ENCODE results near the gene NETO1.

The NETO1 gene

GRCh38 chr18:72867746-72868584, at the start of gene NETO1:
Gene NETO1, minus strand, starts transcription at chr18:72867987. Its CDS starts 696 bp downstream, at chr18:72867291.
- DNase-seq (ENCODE audit: low read depth in 3 of 3), result no peak

- no peak for DNase-seq (ENCODE audit: low read depth in 3 of 3)
Observed at GRCh38 chr18:72910045-72910444, 42.3 kb upstream of the NETO1 start.

- no peak for DNase-seq (ENCODE audit: low read depth in 3 of 3)
Observed at GRCh38 chr18:72908181-72908580, 40.4 kb upstream of the NETO1 start.

GRCh38 chr18:72903033-72903432, 35.2 kb upstream of the NETO1 start:
- DNase-seq (ENCODE audit: low read depth in 3 of 3), result no peak

- DNase-seq (ENCODE audit: low read depth in 3 of 3), result no peak
Observed at GRCh38 chr18:72899338-72899737, 31.6 kb upstream of the NETO1 start.

- no peak for DNase-seq (ENCODE audit: low read depth in 3 of 3)
Observed at GRCh38 chr18:72898870-72899269, 31.1 kb upstream of the NETO1 start.

- DNase-seq (ENCODE audit: low read depth in 3 of 3), result no peak
Observed at GRCh38 chr18:72895548-72895947, 27.8 kb upstream of the NETO1 start.

- no peak for DNase-seq (ENCODE audit: low read depth in 3 of 3)
Observed at GRCh38 chr18:72878561-72878960, 10.8 kb upstream of the NETO1 start.

GRCh38 chr18:72878143-72878542, 10.4 kb upstream of the NETO1 start:
- no peak for DNase-seq (ENCODE audit: low read depth in 3 of 3)

GRCh38 chr18:72871091-72871490, 3.3 kb upstream of the NETO1 start:
- no peak for DNase-seq (ENCODE audit: low read depth in 3 of 3)

- no peak for DNase-seq (ENCODE audit: low read depth in 3 of 3)
Observed at GRCh38 chr18:72869226-72870185, 1.7 kb upstream of the NETO1 start.

GRCh38 chr18:72868585-72869225, 918 bp upstream of the NETO1 start:
- no peak for DNase-seq (ENCODE audit: low read depth in 3 of 3)

- no peak for DNase-seq (ENCODE audit: low read depth in 3 of 3)
Observed at GRCh38 chr18:72866901-72867745, 664 bp downstream of the NETO1 start.

- no peak for DNase-seq (ENCODE audit: low read depth in 3 of 3)
Observed at GRCh38 chr18:72866442-72866900, 1.3 kb downstream of the NETO1 start.

GRCh38 chr18:72863754-72864153, 4.0 kb downstream of the NETO1 start:
- no peak for DNase-seq (ENCODE audit: low read depth in 3 of 3)

- DNase-seq (ENCODE audit: low read depth in 3 of 3), result no peak
Observed at GRCh38 chr18:72859088-72859487, 8.7 kb downstream of the NETO1 start.

- DNase-seq (ENCODE audit: low read depth in 3 of 3), result no peak
Observed at GRCh38 chr18:72849671-72850070, 18.1 kb downstream of the NETO1 start.

- DNase-seq (ENCODE audit: low read depth in 3 of 3), result no peak
Observed at GRCh38 chr18:72848503-72849237, 19.1 kb downstream of the NETO1 start.

GRCh38 chr18:72847771-72848170, 20.0 kb downstream of the NETO1 start:
- DNase-seq (ENCODE audit: low read depth in 3 of 3), result no peak

Measured in stimulated activated CD4-positive, alpha-beta T cell treated with anti-CD3 and anti-CD28 coated beads, TNF-alpha, amount 100 ng/mL, for 24 hours (primary cell).